ENCODE results near the gene ADAM12. TPM values are rescaled to one million over a fixed set of nuclear protein-coding genes. Genes with fewer than 3 reads are reported as not detected.

The ADAM12 gene
- total and polyA plus RNA-seq, 12 donors = 0.08 to 3.9 (median 0.53) TPM

- intact Hi-C loops (cut with DNase I) = no loop called here
- DNase-seq = no peak
- no peaks in the 10 kb centered on the region for H3K9me3 ChIP-seq (replicated peaks in 1 of 3)
- H3K27me3 ChIP-seq = no peaks in the 10 kb centered on the region
- no peak for TF ChIP-seq POLR2A (IDR thresholded peaks at IDR 0.05)
- TF ChIP-seq CTCF (IDR thresholded peaks at IDR 0.05) = no peak
- peaks cover 5 to 16% of the 10 kb centered on the region in 2 donors for H3K4me1 ChIP-seq (replicated peaks in 1 of 2)
- H3K27ac ChIP-seq = no peak overlapping the region
- WGBS, 4 donors = 69 to 80% (median 74%) methylated on average over 5 of the region's 5 CpGs
- no peak overlapping the region for H3K4me3 ChIP-seq
- no peaks in the 10 kb centered on the region for H3K36me3 ChIP-seq (replicated peaks in 1 of 2)
Observed at GRCh38 chr10:126046831-126047230, 341.4 kb downstream of the ADAM12 start.

- no peaks in the 10 kb centered on the region for H3K9me3 ChIP-seq (replicated peaks in 1 of 3)
- H3K4me1 ChIP-seq (replicated peaks in 1 of 2) = peaks cover 9 to 20% of the 10 kb centered on the region in 2 donors
- intact Hi-C loops (cut with DNase I) = no loop called here
- no peak for DNase-seq
- WGBS, 4 donors = 84 to 93% (median 85%) methylated on average over 3 of the region's 3 CpGs
- H3K36me3 ChIP-seq (replicated peaks in 1 of 2) = no peaks in the 10 kb centered on the region
- H3K27me3 ChIP-seq = no peaks in the 10 kb centered on the region
- no peak overlapping the region for H3K4me3 ChIP-seq
- no peak overlapping the region for H3K27ac ChIP-seq
- TF ChIP-seq CTCF (IDR thresholded peaks at IDR 0.05) = no peak
- no peak for TF ChIP-seq POLR2A (IDR thresholded peaks at IDR 0.05)
Observed at GRCh38 chr10:126045861-126046260, 342.4 kb downstream of the ADAM12 start.

GRCh38 chr10:126043389-126043788 lies 344.9 kb downstream of the ADAM12 start:
- no peaks in the 10 kb centered on the region for H3K9me3 ChIP-seq (replicated peaks in 1 of 3)
- TF ChIP-seq CTCF (IDR thresholded peaks at IDR 0.05) (no peak), POLR2A (IDR thresholded peaks at IDR 0.05) (no peak)
- peaks cover 9 to 17% of the 10 kb centered on the region in 2 donors for H3K4me1 ChIP-seq (replicated peaks in 1 of 2)
- WGBS, 4 donors = 82 to 100% (median 90%) methylated on average over 3 to 10 of the region's 10 CpGs
- H3K27ac ChIP-seq = no peak overlapping the region
- no peaks in the 10 kb centered on the region for H3K36me3 ChIP-seq (replicated peaks in 1 of 2)
- intact Hi-C loops (cut with DNase I) = no loop called here
- H3K27me3 ChIP-seq = no peaks in the 10 kb centered on the region
- no peak for DNase-seq
- H3K4me3 ChIP-seq = no peak overlapping the region

- Histone ChIP-seq H3K4me1 (replicated peaks in 1 of 2) (peaks cover 9 to 17% of the 10 kb centered on the region in 2 donors), H3K4me3 (no peak overlapping the region), H3K27me3 (no peaks in the 10 kb centered on the region), H3K27ac (no peak overlapping the region), H3K9me3 (replicated peaks in 1 of 3) (no peaks in the 10 kb centered on the region), H3K36me3 (replicated peaks in 1 of 2) (no peaks in the 10 kb centered on the region)
- no peak for DNase-seq
- no peak for TF ChIP-seq POLR2A (IDR thresholded peaks at IDR 0.05)
- no peak for TF ChIP-seq CTCF (IDR thresholded peaks at IDR 0.05)
- intact Hi-C loops (cut with DNase I) = no loop called here
- 88 to 97% (median 91%) methylated on average over 4 to 10 of the region's 10 CpGs for WGBS, 4 donors
Observed at GRCh38 chr10:126042906-126043305, 345.4 kb downstream of the ADAM12 start.

All from adrenal gland (tissue), 12 donors.